Neural cell (in vitro differentiated cells): Measurements from ENCODE around the gene MAMDC2. TPM values are rescaled to one million over a fixed set of nuclear protein-coding genes. Genes with fewer than 3 reads are reported as not detected.

Source experiments
- H2AFZ ChIP-seq: fragments of 200-600, 300-800 bp; sonication (generic), shearing (Covaris generic); 2 replicates; pipeline ENCODE4 v1.6.0; 2014; ENCODE audit warnings: low read depth, mild to moderate bottlenecking, antibody characterized with exemption, low read length, moderate library complexity
- H3F3A ChIP-seq: fragments of 200-600 bp; shearing (Covaris generic); 2 replicates; pipeline ENCODE4 v1.6.1; 2016; ENCODE audit warnings: mild to moderate bottlenecking, moderate library complexity, mixed read lengths, antibody characterized with exemption, low read length; ENCODE audit not compliant: insufficient read depth, poor library complexity, severe bottlenecking
- H3K27ac ChIP-seq: fragments of 200-600, 300-800 bp; sonication (generic), shearing (Covaris generic); 2 replicates; pipeline ENCODE4 v1.5.1; 2014; ENCODE audit warnings: mild to moderate bottlenecking, low read length, moderate library complexity
- H3K27me3 ChIP-seq: fragments of 300-800, 200-600 bp; sonication (generic), shearing (Covaris generic); 2 replicates; pipeline ENCODE4 v1.6.0; 2014; ENCODE audit warnings: mild to moderate bottlenecking, low read depth, low read length, moderate library complexity; ENCODE audit not compliant: insufficient read depth
- H3K36me3 ChIP-seq: fragments of 300-800, 200-600 bp; sonication (generic), shearing (Covaris generic); 2 replicates; pipeline ENCODE4 v1.5.1; 2014; ENCODE audit warnings: mild to moderate bottlenecking, antibody characterized with exemption, low read length, moderate library complexity; ENCODE audit not compliant: insufficient read depth
- H3K4me2 ChIP-seq: fragments of 300-800, 200-600 bp; sonication (generic), shearing (Covaris generic); 2 replicates; pipeline ENCODE4 v1.6.0; 2014; ENCODE audit warnings: mild to moderate bottlenecking, low read length
- H3K4me3 ChIP-seq: fragments of 300-800, 200-600 bp; sonication (generic), shearing (Covaris generic); 2 replicates; pipeline ENCODE4 v1.5.1; 2014; ENCODE audit warnings: mild to moderate bottlenecking, low read length, moderate library complexity
- H3K79me2 ChIP-seq: fragments of 200-600 bp; shearing (Covaris generic); replicated peaks from 2 replicates; pipeline ENCODE4 v1.6.0; 2014; ENCODE audit warnings: mild to moderate bottlenecking, low read length, moderate library complexity; ENCODE audit not compliant: insufficient read depth
- H3K9ac ChIP-seq: fragments of 300-800, 200-600 bp; sonication (generic), shearing (Covaris generic); 2 replicates; pipeline ENCODE4 v1.6.1; 2016; ENCODE audit warnings: mild to moderate bottlenecking, low read length, mixed read lengths
- H3K9me2 ChIP-seq: fragments of 200-600 bp; shearing (Covaris generic); 2 replicates; pipeline ENCODE4 v1.6.1; 2016; ENCODE audit warnings: mild to moderate bottlenecking, low read length, mixed read lengths; ENCODE audit not compliant: insufficient read depth
- H3K9me3 ChIP-seq: fragments of 200-600, 300-800 bp; sonication (generic), shearing (Covaris generic); 2 replicates; pipeline ENCODE4 v1.6.1; 2016; ENCODE audit warnings: mild to moderate bottlenecking, mixed run types, low read length, moderate library complexity, mixed read lengths
- H4K20me1 ChIP-seq: fragments of 200-600 bp; shearing (Covaris generic); 2 replicates; pipeline ENCODE4 v1.6.1; 2016; ENCODE audit warnings: mild to moderate bottlenecking, mixed run types; ENCODE audit not compliant: insufficient read depth
- EP300 ChIP-seq: fragments of 450-650 bp; conservative IDR thresholded peaks from 2 replicates; pipeline ENCODE4 v1.6.1; 2014; ENCODE audit warnings: antibody characterized with exemption, mild to moderate bottlenecking, moderate library complexity; ENCODE audit not compliant: poor library complexity, severe bottlenecking
- EZH2 ChIP-seq: fragments of 200-600, 300-800 bp; shearing (Covaris generic), sonication (generic); IDR thresholded peaks from 2 replicates; pipeline ENCODE4 v1.6.1; 2014; ENCODE audit warnings: antibody characterized with exemption, low read length, borderline replicate concordance, mild to moderate bottlenecking; ENCODE audit not compliant: insufficient read depth, poor library complexity, severe bottlenecking
- MXI1 ChIP-seq: fragments of 450-650 bp; conservative IDR thresholded peaks from 2 replicates; pipeline ENCODE4 v1.6.1; 2014; ENCODE audit warnings: antibody characterized with exemption, mild to moderate bottlenecking; ENCODE audit not compliant: poor library complexity, severe bottlenecking
- POLR2AphosphoS5 ChIP-seq: IDR thresholded peaks from 2 replicates; pipeline ENCODE4 v1.6.1; 2012
- RAD21 ChIP-seq: fragments of 450-650 bp; conservative IDR thresholded peaks from 2 replicates; pipeline ENCODE4 v1.6.1; 2014; ENCODE audit warnings: antibody characterized with exemption, mild to moderate bottlenecking, moderate library complexity
- SMC3 ChIP-seq: fragments of 450-650 bp; conservative IDR thresholded peaks from 2 replicates; pipeline ENCODE4 v1.6.1; 2014; ENCODE audit warnings: antibody characterized with exemption, mild to moderate bottlenecking, moderate library complexity; ENCODE audit not compliant: poor library complexity
- TAF1 ChIP-seq: IDR thresholded peaks from 2 replicates; pipeline ENCODE4 v1.6.1; 2012; ENCODE audit warnings: low read depth
- polyA plus RNA-seq: library from polyadenylated mRNA; depleted of rRNA; stranded (reverse); fragments of >200 nt; gene quantifications from 2 replicates; pipeline ENCODE4 v1.2.3, GENCODE V29; 2014
- TF ChIP-seq, protein P1 (sequence below): IDR thresholded peaks from 2 replicates; pipeline ENCODE4 v1.6.1; 2012; ENCODE audit warnings: borderline replicate concordance
- TF ChIP-seq, protein P2 (sequence below): fragments of 450-650 bp; IDR thresholded peaks from 2 replicates; pipeline ENCODE4 v1.5.1; 2014; ENCODE audit warnings: antibody characterized with exemption, mild to moderate bottlenecking, moderate library complexity; ENCODE audit not compliant: poor library complexity, severe bottlenecking

Gene MAMDC2
- polyA plus RNA-seq, 1 donor from 2014 or later: 0.30 TPM

DNA sequence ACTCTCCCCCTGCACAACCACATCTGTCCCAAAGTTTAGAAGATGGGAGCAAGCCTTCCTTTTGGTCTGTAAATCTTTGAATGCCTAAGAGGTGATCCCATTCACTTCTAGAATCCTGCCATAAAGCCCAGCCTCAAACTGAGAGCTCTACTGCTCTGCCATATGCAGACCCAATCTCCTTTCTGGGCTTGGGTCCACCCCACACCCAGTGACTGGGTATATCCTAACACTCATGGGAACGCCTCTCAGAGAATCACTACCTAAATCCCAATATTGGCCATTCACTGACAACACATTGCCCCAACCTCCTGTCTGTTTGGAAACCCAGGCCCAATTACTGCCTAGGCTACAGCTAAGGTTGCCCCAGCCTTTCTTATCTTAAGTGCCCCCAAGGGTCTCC is 90.7 kb downstream of the MAMDC2 start:
- no peaks in the 10 kb centered on the region for H3F3A ChIP-seq
- H3K27ac ChIP-seq: no peak overlapping the region
- H3K9ac ChIP-seq: no peak overlapping the region
- no peaks in the 10 kb centered on the region for H3K27me3 ChIP-seq
- H3K79me2 ChIP-seq: no peaks in the 10 kb centered on the region
- H3K9me2 ChIP-seq: no peaks in the 10 kb centered on the region
- no peaks in the 10 kb centered on the region for H3K36me3 ChIP-seq
- no peaks in the 10 kb centered on the region for H3K9me3 ChIP-seq
- no peaks in the 10 kb centered on the region for H4K20me1 ChIP-seq
- no peak overlapping the region for H3K4me3 ChIP-seq
- TF ChIP-seq, protein P1, sequence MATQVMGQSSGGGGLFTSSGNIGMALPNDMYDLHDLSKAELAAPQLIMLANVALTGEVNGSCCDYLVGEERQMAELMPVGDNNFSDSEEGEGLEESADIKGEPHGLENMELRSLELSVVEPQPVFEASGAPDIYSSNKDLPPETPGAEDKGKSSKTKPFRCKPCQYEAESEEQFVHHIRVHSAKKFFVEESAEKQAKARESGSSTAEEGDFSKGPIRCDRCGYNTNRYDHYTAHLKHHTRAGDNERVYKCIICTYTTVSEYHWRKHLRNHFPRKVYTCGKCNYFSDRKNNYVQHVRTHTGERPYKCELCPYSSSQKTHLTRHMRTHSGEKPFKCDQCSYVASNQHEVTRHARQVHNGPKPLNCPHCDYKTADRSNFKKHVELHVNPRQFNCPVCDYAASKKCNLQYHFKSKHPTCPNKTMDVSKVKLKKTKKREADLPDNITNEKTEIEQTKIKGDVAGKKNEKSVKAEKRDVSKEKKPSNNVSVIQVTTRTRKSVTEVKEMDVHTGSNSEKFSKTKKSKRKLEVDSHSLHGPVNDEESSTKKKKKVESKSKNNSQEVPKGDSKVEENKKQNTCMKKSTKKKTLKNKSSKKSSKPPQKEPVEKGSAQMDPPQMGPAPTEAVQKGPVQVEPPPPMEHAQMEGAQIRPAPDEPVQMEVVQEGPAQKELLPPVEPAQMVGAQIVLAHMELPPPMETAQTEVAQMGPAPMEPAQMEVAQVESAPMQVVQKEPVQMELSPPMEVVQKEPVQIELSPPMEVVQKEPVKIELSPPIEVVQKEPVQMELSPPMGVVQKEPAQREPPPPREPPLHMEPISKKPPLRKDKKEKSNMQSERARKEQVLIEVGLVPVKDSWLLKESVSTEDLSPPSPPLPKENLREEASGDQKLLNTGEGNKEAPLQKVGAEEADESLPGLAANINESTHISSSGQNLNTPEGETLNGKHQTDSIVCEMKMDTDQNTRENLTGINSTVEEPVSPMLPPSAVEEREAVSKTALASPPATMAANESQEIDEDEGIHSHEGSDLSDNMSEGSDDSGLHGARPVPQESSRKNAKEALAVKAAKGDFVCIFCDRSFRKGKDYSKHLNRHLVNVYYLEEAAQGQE: no peak
- TF ChIP-seq MXI1 (no peak), SMC3 (no peak), POLR2AphosphoS5 (no peak), TAF1 (no peak), EP300 (no peak), RAD21 (no peak), EZH2 (no peak)
- TF ChIP-seq, protein P2, sequence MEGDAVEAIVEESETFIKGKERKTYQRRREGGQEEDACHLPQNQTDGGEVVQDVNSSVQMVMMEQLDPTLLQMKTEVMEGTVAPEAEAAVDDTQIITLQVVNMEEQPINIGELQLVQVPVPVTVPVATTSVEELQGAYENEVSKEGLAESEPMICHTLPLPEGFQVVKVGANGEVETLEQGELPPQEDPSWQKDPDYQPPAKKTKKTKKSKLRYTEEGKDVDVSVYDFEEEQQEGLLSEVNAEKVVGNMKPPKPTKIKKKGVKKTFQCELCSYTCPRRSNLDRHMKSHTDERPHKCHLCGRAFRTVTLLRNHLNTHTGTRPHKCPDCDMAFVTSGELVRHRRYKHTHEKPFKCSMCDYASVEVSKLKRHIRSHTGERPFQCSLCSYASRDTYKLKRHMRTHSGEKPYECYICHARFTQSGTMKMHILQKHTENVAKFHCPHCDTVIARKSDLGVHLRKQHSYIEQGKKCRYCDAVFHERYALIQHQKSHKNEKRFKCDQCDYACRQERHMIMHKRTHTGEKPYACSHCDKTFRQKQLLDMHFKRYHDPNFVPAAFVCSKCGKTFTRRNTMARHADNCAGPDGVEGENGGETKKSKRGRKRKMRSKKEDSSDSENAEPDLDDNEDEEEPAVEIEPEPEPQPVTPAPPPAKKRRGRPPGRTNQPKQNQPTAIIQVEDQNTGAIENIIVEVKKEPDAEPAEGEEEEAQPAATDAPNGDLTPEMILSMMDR: no peak
- no peak overlapping the region for H2AFZ ChIP-seq
- no peak overlapping the region for H3K4me2 ChIP-seq

DNA sequence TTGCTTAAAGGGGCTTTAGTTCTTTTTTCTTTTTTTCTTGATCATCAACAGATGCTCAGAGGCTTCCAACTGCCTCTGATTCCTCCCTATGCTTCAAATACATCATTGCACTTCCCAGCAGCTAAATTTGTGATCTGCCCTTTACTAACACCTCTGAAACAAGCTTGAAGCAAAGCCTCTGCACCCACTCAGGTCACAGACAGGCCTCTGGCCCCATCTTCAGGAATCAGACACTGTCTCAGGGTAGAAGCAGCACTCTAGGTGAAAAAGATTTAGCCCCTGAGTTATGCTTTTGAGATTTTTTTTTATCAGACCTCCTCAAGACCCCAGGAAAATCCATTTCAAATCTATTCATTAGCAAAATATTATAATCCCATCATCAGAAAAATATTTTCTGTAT is 91.5 kb downstream of the MAMDC2 start:
- H2AFZ ChIP-seq: no peak overlapping the region
- no peaks in the 10 kb centered on the region for H4K20me1 ChIP-seq
- H3K79me2 ChIP-seq: no peaks in the 10 kb centered on the region
- TF ChIP-seq TAF1 (no peak), POLR2AphosphoS5 (no peak), EP300 (no peak), SMC3 (no peak), RAD21 (no peak), EZH2 (no peak)
- TF ChIP-seq, protein P1: no peak
- TF ChIP-seq, protein P2: no peak
- H3K27ac ChIP-seq: no peak overlapping the region
- H3K4me2 ChIP-seq: no peak overlapping the region
- H3K27me3 ChIP-seq: no peaks in the 10 kb centered on the region
- no peaks in the 10 kb centered on the region for H3K9me2 ChIP-seq
- no peaks in the 10 kb centered on the region for H3F3A ChIP-seq
- H3K9ac ChIP-seq: no peak overlapping the region
- no peak overlapping the region for H3K4me3 ChIP-seq
- no peaks in the 10 kb centered on the region for H3K9me3 ChIP-seq
- no peaks in the 10 kb centered on the region for H3K36me3 ChIP-seq
